Medulla oblongata (tissue), 1 donor: Measurements from ENCODE around the gene VGLL4.
"Not testable (repeated sequence)": the region's sequence is repeated elsewhere in the genome, so short reads cannot be mapped to it uniquely, and the experiment has no call there.

ENCODE experiments used
- DNase-seq: peaks from one replicate; pipeline ENCODE4 v3.0.0-alpha.2; 2015; ENCODE audit errors: extremely low spot score

Gene VGLL4

DNA sequence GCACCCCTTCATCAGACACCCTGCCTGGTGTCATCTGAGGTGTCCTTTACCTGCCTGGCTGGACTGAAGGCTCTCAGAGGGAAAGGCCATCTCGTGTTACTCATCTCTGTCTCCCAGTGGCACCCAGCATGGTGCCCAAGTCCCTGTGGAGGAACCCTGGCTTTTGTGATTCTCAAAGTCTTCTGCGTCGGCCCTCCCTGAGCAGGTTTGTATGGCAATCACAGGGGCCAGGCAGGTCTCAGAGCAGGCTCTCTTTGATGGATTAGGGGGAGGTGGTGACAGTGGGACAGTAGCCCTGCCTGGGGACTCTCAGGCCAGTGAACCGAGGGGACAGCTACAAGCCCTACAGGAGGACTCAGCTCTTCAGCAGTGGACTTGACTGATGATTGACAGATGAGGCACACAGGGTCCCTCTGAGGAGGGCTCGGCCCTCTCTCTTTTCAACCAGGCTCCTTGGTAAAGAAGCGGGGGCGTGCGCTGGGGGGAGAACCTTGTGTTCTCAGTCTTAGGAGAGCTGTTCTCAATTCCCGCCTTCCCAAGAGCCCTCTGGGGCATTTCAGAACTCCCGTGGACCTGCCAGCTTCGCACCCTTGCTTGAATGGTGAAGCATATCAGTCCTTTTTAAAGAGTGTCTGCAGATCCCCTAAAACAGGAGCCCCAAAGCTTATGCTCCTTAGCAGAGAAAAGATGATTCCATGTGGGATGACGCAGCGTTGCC is 108.3 kb downstream of the VGLL4 start:
- no peak for DNase-seq

DNA sequence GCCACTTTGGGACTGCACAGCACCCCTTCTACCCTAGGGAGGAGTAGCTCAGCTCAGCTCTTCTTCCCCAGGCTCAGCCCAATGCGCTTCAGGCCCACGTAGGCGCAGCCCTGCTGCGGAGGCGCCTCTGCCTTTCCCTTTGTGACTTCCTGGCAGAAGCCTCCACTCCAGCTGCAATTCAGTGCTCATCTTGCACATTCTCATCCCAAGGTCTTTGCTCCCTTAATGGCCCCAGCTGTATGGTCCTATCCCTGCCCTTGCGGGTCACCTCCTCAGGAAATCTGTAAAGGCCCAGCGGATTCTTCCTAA is 109.0 kb downstream of the VGLL4 start:
- DNase-seq, result no peak

DNA sequence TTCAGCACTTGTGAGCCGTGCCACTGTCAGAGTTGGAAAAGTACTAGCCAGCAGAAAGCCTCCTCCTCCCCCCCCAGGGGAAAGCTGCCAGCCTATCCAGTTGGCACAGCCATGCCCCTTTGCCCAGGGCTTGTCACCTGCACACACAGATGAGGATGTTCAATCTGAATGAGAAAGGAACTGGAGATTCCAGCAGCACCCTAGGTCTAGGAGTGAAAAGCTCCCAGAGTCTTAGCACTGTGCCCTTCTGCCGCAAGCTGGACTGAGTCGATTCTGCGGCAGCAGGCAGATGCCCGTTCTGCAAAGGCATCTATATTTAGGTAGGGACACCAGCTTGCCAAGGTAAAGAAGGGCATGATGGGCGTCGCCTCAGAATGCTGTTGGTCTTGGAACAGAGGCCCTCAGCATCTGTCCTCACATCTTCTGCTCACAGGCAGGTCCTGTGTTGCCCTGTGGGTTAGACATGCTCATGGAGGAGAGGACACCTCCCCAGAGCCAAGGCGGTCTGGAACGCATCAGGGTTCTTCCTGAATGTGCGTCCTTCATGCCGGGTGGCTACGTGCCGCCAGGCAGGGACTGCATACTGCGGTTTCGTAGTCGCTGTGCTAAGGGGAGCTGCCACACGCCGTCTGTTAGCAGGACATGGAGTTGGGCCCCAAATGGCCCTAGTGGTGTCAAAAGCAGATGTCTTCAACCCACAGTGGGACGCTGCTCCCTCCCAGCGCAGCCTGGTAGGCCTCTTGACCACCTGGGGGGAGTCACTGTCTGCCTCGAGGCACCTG is 109.5 kb downstream of the VGLL4 start:
- no peak for DNase-seq

GRCh38 chr3:11532931-11533391 is 110.8 kb downstream of the VGLL4 start:
- DNase-seq, result no peak

DNA sequence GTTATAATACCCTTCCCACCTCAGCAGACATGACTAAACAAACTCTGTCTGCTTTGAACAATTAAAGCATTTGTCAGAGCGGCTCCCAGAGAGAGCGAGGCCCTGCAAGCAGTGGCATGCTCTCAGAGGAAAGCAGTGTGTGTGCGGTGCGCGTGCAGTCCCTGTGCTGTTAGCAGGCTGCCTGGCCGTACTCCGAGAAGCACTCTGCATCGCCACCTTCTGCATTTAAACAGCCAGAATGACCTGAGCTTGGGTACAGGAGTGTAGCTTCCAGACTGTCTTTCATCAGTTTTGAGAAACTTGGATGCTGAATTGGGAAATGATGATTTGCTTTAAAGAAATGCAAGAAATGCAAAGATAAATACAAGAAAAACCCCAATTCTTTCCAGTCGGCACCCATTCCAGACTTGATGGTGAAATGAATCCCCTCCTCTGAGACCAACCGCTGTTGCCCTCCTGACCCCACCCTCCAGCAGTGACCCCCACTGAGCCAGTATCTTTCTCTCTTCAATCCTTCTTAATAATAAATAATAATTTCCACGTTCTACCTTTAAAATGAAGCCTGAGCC is 113.5 kb downstream of the VGLL4 start:
- peak; percentile 67 for DNase-seq

DNA sequence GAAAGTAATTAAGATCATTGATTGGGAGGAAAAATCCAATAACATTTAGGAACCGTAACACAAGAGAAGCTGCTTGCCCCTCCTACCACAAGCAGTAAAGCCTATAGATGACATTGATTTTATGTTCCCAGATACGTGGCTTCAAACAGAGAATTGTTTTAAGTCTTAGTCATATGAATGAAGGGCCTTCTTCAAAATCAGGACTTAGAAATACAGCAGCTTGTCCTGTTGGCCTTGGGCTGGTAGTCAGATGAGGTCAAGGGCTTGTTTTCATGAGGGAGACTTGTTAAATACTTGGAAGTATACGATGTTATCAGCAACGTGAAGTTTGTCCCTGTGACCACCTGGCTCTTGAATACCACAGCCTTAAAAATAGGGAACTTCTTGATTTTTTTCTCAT is 114.4 kb downstream of the VGLL4 start:
- no peak for DNase-seq

DNA sequence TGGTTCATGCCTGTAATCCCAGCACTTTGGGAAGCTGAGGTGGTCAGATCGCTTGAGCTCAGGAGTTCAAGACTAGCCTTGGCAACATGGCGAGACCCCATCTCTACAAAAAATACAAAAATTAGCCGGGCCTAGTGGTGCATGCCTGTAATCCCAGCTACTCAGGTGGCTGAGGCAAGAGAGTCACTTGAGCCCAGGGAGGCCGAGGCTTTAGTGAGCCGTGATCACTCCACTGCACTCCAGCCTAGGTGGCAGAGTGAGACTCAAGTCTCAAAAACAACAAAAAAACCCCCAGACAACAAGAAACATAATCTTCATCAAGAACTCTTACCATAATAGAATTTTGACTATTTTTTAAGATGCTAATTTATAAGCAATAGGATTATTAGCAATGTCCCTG is 117.6 kb downstream of the VGLL4 start:
- not testable (repeated sequence) for DNase-seq

GRCh38 chr3:11523572-11524101 is 120.1 kb downstream of the VGLL4 start:
- no peak for DNase-seq

GRCh38 chr3:11522953-11523571 is 120.7 kb downstream of the VGLL4 start:
- no peak for DNase-seq

DNA sequence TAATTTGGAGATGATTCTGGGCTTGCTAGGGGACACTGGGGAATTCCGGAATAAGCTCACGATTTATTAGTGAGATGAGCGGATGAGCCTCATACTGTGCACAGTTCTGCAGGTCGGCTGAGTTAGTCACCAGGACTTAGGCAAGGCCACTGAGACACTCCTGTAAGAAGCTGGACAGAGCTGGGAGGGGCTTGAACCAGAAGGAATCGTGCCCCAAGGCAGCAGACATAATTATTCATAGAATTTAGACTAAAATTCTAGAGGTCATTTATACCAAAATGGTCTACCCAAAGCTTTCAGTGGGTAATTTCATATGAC is 121.4 kb downstream of the VGLL4 start:
- DNase-seq, result no peak

GRCh38 chr3:11521167-11521566 is 122.5 kb downstream of the VGLL4 start:
- no peak for DNase-seq

DNA sequence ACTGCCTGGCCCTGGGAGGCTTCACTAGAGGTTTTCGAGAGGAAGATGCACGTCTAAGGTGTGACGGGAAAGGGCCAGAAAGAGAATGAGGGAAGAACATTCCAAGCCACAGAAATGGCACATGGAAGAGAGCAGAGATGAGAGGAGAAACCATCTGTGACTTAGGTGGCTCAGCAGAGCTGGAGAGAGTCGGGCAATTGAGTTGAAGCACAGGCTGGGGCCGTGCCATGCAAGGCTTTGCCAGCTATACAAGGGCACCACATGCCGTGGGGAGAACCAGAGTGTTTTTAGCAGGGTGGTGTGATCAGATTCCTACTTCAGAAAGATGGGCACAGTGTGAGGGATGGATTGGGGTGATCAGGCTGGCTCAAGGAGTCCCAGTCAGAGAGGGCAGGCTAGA is 126.1 kb downstream of the VGLL4 start:
- no peak for DNase-seq

GRCh38 chr3:11514191-11514821 is 129.4 kb downstream of the VGLL4 start:
- DNase-seq, result no peak

- no peak for DNase-seq
These were observed 129.9 kb downstream of the VGLL4 start for GRCh38 chr3:11513817-11514135.

DNA sequence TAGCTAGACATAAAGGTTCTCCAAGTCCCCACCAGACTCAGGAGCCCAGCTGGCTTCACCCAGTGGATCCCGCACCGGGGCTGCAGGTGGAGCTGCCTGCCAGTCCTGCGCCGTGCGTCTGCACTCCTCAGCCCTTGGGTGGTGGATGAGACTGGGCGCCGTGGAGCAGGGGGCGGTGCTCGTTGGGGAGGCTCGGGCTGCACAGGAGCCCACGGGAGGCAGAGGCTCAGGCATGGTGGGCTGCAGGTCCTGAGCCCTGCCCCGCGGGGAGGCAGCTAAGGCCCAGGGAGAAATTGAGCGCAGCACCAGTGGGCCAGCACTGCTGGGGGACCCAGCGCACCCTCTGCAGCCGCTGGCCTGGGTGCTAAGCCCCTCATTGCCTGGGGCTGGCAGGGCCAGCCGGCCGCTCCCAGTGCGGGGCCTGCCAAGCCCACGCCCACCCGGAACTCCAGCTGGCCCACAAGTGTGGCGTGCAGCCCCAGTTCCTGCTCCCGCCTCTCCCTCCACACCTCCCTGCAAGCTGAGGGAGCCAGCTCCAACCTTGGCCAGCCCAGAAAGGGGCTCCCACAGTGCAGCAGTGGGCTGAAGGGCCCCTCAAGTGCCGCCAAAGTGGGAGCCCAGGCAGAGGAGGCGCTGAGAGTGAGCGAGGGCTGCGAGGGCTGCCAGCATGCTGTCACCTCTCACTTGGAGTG is 130.4 kb downstream of the VGLL4 start:
- DNase-seq, result not testable (repeated sequence)

- not testable (repeated sequence) for DNase-seq
These were observed 132.1 kb downstream of the VGLL4 start for GRCh38 chr3:11511606-11512005.

DNA sequence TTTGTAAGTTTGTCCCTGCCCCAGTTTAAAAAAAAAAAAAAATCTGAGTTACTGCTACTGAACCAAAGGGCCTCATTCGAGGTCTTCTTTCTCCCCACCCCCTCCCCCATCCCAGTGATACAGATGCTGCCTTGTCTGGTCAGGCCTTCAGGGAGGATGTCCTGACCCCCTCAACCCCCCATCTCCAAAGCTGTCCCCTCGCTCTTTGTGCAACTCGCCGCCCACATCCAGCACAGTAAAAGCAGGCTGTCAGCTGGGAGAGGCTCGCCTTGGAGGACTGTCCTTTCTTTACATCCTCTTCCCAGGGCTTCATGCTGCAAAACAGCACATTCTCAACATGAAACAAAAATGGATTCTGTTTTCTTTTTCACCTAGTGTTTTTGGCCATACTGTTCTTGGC is 133.4 kb downstream of the VGLL4 start:
- DNase-seq, result no peak

GRCh38 chr3:11510001-11510340 is 133.7 kb downstream of the VGLL4 start:
- no peak for DNase-seq

GRCh38 chr3:11509173-11510000 is 134.3 kb downstream of the VGLL4 start:
- peak; percentile 63 for DNase-seq

DNA sequence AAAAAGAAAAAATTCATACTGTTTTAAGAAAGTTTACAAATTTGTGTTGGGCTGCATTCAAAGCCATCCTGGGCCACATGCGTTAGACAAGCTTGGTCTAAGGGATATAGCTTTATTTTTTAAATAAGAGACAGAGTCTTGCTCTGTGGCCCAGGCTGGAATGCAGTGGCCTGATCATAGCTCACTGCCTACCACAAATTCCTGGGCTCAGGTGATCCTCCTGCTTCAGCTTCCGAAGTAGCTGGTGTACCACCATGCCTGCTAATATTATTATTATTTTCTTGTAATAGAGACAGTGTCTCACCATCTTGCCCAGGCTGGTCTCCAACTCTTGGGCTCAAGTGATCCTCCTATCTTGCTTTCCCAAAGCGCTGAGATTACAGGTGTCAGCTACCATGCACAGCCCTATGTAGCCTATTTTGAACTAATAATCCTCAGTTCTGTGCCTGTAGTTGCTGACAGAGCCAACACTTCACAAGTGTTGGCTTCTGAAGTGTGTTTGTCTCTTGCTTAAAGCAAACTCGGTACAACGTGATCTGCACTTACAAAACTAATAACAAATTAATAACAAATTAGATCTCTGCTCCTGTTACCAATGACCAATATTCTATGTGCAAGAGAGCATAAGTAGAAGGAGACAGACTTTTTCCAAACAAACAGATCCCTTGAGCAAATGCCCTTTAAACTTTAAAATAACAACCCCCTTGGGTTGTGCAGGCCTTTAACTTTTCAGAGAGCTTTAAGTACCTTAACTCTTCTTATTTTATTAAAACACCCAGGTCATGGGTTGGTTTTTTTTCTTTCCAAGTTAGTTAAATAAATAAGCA is 135.2 kb downstream of the VGLL4 start:
- DNase-seq, result no peak
